GM21529 (cell line): ENCODE results near the gene SEPTIN11.

Experiments
- ATAC-seq: cut with Tn5 transposase; IDR thresholded peaks from one replicate; pipeline ENCODE4 v1.9.1; 2021; ENCODE audit not compliant: unreplicated experiment

Gene SEPTIN11

DNA sequence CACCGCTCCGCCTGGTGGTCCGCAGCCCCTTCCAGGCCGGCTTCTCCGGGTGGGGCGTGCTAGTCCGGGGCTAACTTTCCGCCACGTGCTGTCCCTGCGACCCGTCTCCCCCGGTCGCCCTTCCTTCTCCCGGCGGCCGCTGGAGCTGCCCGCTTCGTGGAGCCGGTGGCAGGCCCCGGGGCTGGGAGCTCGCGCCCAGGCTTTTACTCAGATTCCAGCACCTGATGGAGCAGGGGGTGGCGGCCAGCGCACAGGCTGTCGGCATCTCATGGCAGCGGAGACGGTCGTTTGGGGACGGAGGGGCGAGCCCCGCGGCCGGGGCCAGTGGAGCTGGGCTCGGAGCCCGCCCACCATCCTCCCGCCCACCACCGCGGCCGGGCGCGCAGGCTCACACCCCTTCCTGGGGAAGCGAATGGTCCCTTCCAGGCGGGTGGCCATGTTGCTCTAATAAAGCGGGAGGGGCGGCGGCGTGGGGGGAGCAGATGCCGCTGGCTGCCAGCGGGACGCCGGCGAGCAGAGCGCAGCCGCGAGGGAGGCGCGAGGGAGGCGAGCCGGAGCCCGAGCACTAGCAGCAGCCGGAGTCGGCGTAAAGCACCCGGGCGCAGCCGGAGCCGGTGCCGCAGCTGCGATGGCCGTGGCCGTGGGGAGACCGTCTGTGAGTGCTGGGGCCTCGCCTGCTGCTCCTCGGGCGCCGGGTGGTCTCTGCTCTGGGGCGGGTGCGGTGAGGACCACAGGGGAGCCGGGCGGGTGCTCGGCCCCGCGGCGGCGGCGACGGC lies at the start of gene SEPTIN11:
TSS of gene SEPTIN11 (plus strand) at position 477 of the 776 bp plus-strand sequence. CDS start at position 629, 152 bp downstream.
- peak; percentile 67 for ATAC-seq

- no peak for ATAC-seq
Measured at GRCh38 chr4:76902233-76902890, 47.2 kb upstream of the SEPTIN11 start.

DNA sequence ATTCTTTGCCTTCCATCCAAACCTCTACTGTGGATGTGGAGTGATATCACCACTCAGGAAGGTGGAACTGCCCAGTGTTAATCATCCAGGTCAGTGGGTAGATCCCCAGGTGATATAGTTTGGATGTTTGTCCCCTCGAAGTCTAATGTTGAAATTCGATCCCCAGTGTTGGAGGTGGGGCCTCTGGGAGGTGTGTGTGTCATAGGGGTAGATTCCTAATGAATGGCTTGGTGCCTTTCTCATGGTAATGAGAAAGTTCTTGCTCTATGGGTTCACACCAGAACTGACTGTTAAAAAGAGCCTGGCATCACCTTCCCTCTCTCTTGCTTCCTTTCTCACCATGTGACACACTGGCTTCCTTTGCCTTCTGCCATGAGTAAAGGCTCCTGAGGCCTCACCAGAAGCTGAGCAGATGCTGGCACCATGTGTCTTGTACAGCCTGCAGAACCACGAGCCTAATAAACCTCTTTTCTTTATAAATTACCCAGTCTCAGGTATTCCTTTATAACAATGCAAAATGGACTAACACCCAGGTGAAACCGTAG lies 44.8 kb upstream of the SEPTIN11 start:
- ATAC-seq = no peak

DNA sequence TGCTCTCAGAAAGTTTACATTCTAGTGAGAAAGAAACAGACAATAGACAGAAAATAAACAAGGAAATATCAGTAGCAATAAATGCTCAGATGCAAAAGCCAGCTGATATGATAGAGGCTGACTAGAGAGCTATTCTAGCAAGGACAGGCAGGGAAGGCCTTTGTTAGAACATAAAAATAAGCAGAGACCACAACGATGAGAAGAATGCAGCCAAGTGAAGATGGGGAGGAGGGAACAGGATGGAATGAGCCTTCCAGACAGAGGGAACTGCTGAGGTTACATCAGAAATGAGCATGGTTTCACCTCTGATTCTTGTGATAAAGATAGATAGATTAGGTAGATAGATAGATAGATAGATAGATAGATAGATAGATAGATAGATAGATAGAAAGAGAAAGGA lies 44.0 kb upstream of the SEPTIN11 start:
- ATAC-seq = no peak

GRCh38 chr4:76909711-76910110 lies 39.8 kb upstream of the SEPTIN11 start:
- ATAC-seq = no peak

- no peak for ATAC-seq
Measured at GRCh38 chr4:76920715-76921114, 28.8 kb upstream of the SEPTIN11 start.

DNA sequence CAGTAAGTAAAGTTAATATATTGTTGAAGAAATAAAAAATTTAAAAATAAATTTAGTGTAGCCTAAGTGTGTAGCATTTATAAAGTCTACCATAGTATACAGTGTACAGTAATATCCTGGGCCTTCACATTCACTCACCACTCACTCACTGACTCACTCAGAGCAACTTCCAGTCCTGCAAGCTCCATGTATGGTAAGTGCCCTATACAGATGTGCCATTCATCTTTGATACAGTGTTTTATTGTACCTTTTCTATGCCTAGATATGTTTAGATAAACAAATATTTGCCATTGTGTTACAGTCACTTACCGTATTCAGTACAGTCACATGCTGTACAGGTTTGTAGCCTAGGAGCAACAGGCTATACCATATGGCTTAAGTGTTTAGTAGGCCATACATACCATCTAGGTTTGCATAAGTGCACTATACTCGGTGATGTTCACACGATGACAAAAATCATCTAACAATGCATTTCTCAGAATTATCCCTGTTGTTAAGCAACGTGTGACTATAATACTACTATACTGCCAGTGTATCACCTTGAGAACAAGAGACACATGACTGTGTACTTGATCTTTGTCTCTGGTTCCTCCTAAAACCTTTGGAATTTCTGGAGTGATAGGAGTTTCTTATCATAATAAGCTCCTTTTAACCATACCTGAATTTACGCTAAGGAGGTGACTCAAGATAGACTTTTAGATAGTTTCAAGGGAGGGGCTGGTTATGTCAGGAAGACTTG lies 25.8 kb upstream of the SEPTIN11 start:
- no peak for ATAC-seq

DNA sequence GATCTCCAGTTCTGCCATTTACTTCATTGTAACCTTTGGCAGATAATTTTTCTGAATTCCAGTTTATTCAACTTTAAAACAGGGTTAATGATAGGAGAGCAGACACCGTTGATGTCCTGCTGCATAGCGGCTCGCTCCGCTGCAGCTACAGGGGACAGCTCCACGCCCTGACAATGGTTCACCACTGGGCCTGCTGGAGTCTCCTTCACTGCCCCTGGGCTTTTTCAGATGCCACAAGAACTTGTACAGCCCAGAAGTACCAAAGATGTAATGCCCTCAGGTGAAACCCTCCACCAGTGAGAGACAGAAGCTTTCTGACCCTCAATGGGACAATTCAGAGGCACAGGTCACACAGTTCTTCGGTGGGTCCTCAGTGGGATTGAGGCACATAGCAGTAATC lies 22.7 kb upstream of the SEPTIN11 start:
- no peak for ATAC-seq

- no peak for ATAC-seq
Measured at GRCh38 chr4:76930685-76931084, 18.9 kb upstream of the SEPTIN11 start.

- no peak for ATAC-seq
Measured at GRCh38 chr4:76931087-76931486, 18.5 kb upstream of the SEPTIN11 start.

- no peak for ATAC-seq
Measured at GRCh38 chr4:76931576-76932276, 17.8 kb upstream of the SEPTIN11 start.

- ATAC-seq = no peak
Measured at GRCh38 chr4:76939184-76939583, 10.4 kb upstream of the SEPTIN11 start.

- no peak for ATAC-seq
Measured at GRCh38 chr4:76943129-76943620, 6.4 kb upstream of the SEPTIN11 start.

- no peak for ATAC-seq
Measured at GRCh38 chr4:76943790-76944189, 5.8 kb upstream of the SEPTIN11 start.

- ATAC-seq = no peak
Measured at GRCh38 chr4:76947369-76947768, 2.2 kb upstream of the SEPTIN11 start.

GRCh38 chr4:76948443-76949275 lies 893 bp upstream of the SEPTIN11 start:
- ATAC-seq = peak; percentile 45

- ATAC-seq = peak; percentile 26
Measured at GRCh38 chr4:76950052-76950955, 752 bp downstream of the SEPTIN11 start.

GRCh38 chr4:76950956-76951671 lies 1.6 kb downstream of the SEPTIN11 start:
- no peak for ATAC-seq
